HepG2 (cell line): ENCODE measurements around the gene TTC19. TPM values are rescaled to one million over a fixed set of nuclear protein-coding genes. Genes with fewer than 3 reads are reported as not detected.

Experiments
- ARNT2 ChIP-seq: sonication (generic); formaldehyde crosslinking; IDR thresholded peaks from 2 replicates; pipeline ENCODE4 v1.8.0; 2022; ENCODE audit warnings: mild to moderate bottlenecking, low read depth, missing genetic modification reagents, moderate library complexity
- ELF1 ChIP-seq: sonication (generic); formaldehyde crosslinking; IDR thresholded peaks from 2 replicates; pipeline ENCODE4 v1.4.0; 2020; ENCODE audit warnings: missing genetic modification reagents
- KDM4B ChIP-seq: sonication (generic); formaldehyde crosslinking; IDR thresholded peaks from 2 replicates; pipeline ENCODE4 v1.4.0; 2020; ENCODE audit warnings: missing genetic modification reagents
- LRRFIP1 ChIP-seq: sonication (generic); formaldehyde crosslinking; conservative IDR thresholded peaks from 2 replicates; pipeline ENCODE4 v1.4.0; 2020; ENCODE audit warnings: missing genetic modification reagents
- NCOA1 ChIP-seq: sonication (generic); formaldehyde crosslinking; IDR thresholded peaks from 2 replicates; pipeline ENCODE4 v1.9.0; 2021; ENCODE audit warnings: missing genetic modification reagents
- PLRG1 ChIP-seq: fragments of 450-650 bp; conservative IDR thresholded peaks from 2 replicates; pipeline ENCODE4 v1.6.1; 2016
- SNAPC4 ChIP-seq: sonication (generic); formaldehyde crosslinking; IDR thresholded peaks from 2 replicates; pipeline ENCODE4 v1.4.0; 2020; ENCODE audit warnings: mild to moderate bottlenecking, missing genetic modification reagents
- SOX5 ChIP-seq: IDR thresholded peaks from 2 replicates; pipeline ENCODE4 v1.6.1; 2016; ENCODE audit warnings: borderline replicate concordance
- ZFAT ChIP-seq: sonication (generic); formaldehyde crosslinking; conservative IDR thresholded peaks from 2 replicates; pipeline ENCODE4 v1.8.1; 2023; ENCODE audit warnings: missing genetic modification reagents, inconsistent platforms
- ZIK1 ChIP-seq: sonication (generic); formaldehyde crosslinking; IDR thresholded peaks from 2 replicates; pipeline ENCODE4 v1.5.0; 2020; ENCODE audit warnings: mild to moderate bottlenecking, low read depth, missing genetic modification reagents, borderline replicate concordance
- ZKSCAN1 ChIP-seq: fragments of 150-350 bp; IDR thresholded peaks from 2 replicates; pipeline ENCODE4 v1.6.1; 2014; ENCODE audit warnings: low read length
- polyA plus RNA-seq, 8 experiments: library from polyadenylated mRNA; depleted of rRNA in 3 of 8; stranded (reverse) in 7 of 8; unstranded in 1 of 8; fragments of >200 nt; fragmentation: Illumina TruSeq in 4 of 8; extraction: Trizol in 4 of 8; gene quantifications; 2 replicates each; pipeline versions ENCODE4 v1.2.1 to v1.2.3, GENCODE V29; 2011 to 2016; ENCODE audit warnings: low read depth in 4 of 8, missing spikeins in 1 of 8, mixed read lengths in 1 of 8; ENCODE audit not compliant: insufficient read depth in 1 of 8
- total RNA-seq, 5 experiments: library from RNA; depleted of rRNA; stranded (reverse); fragments of >200 nt; fragmentation: Illumina TruSeq; extraction: Trizol; gene quantifications; 2 replicates each; pipeline ENCODE4 v1.2.3, GENCODE V29; 2016; ENCODE audit warnings: low read depth in 1 of 5
- TF ChIP-seq, protein P1 (sequence below): sonication (generic); formaldehyde crosslinking; IDR thresholded peaks from 2 replicates; pipeline ENCODE4 v1.4.0; 2020; ENCODE audit warnings: mild to moderate bottlenecking, missing genetic modification reagents
- TF ChIP-seq, protein P2 (sequence below): sonication (generic); formaldehyde crosslinking; IDR thresholded peaks from 2 replicates; pipeline ENCODE4 v1.4.0; 2020; ENCODE audit warnings: missing genetic modification reagents, mild to moderate bottlenecking, borderline replicate concordance

The TTC19 gene
- total and polyA plus RNA-seq, 2 of the 13 experiments (the other 11 are each of a cell fraction or from before 2014, with no cell fraction given), result 4.4 to 24.3 TPM

- TF ChIP-seq, protein P1, sequence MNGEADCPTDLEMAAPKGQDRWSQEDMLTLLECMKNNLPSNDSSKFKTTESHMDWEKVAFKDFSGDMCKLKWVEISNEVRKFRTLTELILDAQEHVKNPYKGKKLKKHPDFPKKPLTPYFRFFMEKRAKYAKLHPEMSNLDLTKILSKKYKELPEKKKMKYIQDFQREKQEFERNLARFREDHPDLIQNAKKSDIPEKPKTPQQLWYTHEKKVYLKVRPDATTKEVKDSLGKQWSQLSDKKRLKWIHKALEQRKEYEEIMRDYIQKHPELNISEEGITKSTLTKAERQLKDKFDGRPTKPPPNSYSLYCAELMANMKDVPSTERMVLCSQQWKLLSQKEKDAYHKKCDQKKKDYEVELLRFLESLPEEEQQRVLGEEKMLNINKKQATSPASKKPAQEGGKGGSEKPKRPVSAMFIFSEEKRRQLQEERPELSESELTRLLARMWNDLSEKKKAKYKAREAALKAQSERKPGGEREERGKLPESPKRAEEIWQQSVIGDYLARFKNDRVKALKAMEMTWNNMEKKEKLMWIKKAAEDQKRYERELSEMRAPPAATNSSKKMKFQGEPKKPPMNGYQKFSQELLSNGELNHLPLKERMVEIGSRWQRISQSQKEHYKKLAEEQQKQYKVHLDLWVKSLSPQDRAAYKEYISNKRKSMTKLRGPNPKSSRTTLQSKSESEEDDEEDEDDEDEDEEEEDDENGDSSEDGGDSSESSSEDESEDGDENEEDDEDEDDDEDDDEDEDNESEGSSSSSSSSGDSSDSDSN, result peak; percentile 99
- TF ChIP-seq ZKSCAN1 (no peak), PLRG1 (no peak), ARNT2 (CRISPR knock-in tag) (peak; percentile 98), SNAPC4 (no peak; the same call in 1 of the 2 replicates), ZIK1 (CRISPR knock-in tag) (peak; percentile 93), SOX5 (peak; percentile 76; the same call in 1 of the 2 replicates), ELF1 (CRISPR knock-in tag) (peak; percentile 72; the same call in 1 of the 2 replicates), ZFAT (CRISPR knock-in tag) (0 out of 2 replicates have a peak, but pooled peaks have one; percentile 52), LRRFIP1 (no peak), NCOA1 (CRISPR knock-in tag) (no peak), KDM4B (CRISPR knock-in tag) (no peak; the same call in 1 of the 2 replicates)
- TF ChIP-seq, protein P2, sequence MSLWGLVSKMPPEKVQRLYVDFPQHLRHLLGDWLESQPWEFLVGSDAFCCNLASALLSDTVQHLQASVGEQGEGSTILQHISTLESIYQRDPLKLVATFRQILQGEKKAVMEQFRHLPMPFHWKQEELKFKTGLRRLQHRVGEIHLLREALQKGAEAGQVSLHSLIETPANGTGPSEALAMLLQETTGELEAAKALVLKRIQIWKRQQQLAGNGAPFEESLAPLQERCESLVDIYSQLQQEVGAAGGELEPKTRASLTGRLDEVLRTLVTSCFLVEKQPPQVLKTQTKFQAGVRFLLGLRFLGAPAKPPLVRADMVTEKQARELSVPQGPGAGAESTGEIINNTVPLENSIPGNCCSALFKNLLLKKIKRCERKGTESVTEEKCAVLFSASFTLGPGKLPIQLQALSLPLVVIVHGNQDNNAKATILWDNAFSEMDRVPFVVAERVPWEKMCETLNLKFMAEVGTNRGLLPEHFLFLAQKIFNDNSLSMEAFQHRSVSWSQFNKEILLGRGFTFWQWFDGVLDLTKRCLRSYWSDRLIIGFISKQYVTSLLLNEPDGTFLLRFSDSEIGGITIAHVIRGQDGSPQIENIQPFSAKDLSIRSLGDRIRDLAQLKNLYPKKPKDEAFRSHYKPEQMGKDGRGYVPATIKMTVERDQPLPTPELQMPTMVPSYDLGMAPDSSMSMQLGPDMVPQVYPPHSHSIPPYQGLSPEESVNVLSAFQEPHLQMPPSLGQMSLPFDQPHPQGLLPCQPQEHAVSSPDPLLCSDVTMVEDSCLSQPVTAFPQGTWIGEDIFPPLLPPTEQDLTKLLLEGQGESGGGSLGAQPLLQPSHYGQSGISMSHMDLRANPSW (CRISPR knock-in tag), result peak; percentile 18; the same call in 1 of the 2 replicates
Measured at GRCh38 chr17:15999141-15999973, at the start of gene TTC19, which contains the start of gene ZSWIM7 (continued).
